ENCODE results near the gene TECR. TPM values are rescaled to one million over a fixed set of nuclear protein-coding genes. Genes with fewer than 3 reads are reported as not detected.
A peak's percentile ranks its signal among the peaks of the same experiment; 100 is the strongest.

The TECR gene
- total and polyA plus RNA-seq, 2 of the 13 experiments (the other 11 are each of a cell fraction or from before 2014, with no cell fraction given): 54.9 to 121 TPM

DNA sequence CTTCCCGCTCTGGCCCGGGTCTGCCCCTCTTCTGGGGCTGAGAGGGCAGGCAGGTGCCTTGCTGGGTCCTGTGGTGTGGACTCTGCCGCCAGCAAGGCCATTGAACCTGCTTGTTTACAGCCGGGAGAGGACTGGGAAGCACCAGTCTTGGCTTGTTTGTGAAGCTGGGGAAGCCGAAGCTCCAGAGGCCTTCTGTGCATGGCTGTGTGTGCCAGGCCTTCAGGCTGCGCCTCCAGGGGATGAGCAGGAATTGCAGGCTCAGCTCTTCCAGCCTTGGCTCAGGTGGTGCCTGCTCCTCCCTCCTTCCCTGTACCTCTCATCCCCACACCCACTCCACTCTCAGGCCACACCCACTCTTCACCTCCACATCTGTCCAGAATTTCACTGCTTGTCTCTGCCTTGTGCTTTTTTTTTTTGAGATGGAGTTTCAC is 25.0 kb downstream of the TECR start (continued):
- TF ChIP-seq, protein P1, sequence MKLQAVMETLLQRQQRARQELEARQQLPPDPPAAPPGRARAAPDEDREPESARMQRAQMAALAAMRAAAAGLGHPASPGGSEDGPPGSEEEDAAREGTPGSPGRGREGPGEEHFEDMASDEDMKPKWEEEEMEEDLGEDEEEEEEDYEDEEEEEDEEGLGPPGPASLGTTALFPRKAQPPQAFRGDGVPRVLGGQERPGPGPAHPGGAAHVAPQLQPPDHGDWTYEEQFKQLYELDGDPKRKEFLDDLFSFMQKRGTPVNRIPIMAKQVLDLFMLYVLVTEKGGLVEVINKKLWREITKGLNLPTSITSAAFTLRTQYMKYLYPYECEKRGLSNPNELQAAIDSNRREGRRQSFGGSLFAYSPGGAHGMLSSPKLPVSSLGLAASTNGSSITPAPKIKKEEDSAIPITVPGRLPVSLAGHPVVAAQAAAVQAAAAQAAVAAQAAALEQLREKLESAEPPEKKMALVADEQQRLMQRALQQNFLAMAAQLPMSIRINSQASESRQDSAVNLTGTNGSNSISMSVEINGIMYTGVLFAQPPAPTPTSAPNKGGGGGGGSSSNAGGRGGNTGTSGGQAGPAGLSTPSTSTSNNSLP (IDR thresholded peaks at IDR 0.05; ENCODE audit: low read depth, low read length): no peak
- TF ChIP-seq AGO2 (optimal IDR thresholded peaks at IDR 0.05; ENCODE audit: low read depth, low read length): no peak
- peak; percentile 25; the same call in 1 of the 3 replicates for TF ChIP-seq MXI1 (IDR thresholded peaks at IDR 0.05; ENCODE audit: borderline replicate concordance, low read depth, low read length)
- TF ChIP-seq U2AF2 (IDR thresholded peaks at IDR 0.05; ENCODE audit: low read depth, low read length): no peak
- no peak for TF ChIP-seq ZBTB3 (CRISPR knock-in tag; IDR thresholded peaks at IDR 0.05; ENCODE audit: borderline replicate concordance, low read depth)
- TF ChIP-seq GMEB1 (CRISPR knock-in tag; IDR thresholded peaks at IDR 0.05; ENCODE audit: borderline replicate concordance): no peak
- TF ChIP-seq, protein P2, sequence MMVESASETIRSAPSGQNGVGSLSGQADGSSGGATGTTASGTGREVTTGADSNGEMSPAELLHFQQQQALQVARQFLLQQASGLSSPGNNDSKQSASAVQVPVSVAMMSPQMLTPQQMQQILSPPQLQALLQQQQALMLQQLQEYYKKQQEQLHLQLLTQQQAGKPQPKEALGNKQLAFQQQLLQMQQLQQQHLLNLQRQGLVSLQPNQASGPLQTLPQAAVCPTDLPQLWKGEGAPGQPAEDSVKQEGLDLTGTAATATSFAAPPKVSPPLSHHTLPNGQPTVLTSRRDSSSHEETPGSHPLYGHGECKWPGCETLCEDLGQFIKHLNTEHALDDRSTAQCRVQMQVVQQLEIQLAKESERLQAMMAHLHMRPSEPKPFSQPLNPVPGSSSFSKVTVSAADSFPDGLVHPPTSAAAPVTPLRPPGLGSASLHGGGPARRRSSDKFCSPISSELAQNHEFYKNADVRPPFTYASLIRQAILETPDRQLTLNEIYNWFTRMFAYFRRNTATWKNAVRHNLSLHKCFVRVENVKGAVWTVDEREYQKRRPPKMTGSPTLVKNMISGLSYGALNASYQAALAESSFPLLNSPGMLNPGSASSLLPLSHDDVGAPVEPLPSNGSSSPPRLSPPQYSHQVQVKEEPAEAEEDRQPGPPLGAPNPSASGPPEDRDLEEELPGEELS (CRISPR knock-in tag; IDR thresholded peaks at IDR 0.05): peak; percentile 67; the same call in 1 of the 2 replicates
- TF ChIP-seq ZBTB46 (CRISPR knock-in tag; IDR thresholded peaks at IDR 0.05; ENCODE audit: borderline replicate concordance): no peak
- TF ChIP-seq ZNF292 (CRISPR knock-in tag; IDR thresholded peaks at IDR 0.05; ENCODE audit: borderline replicate concordance, low read depth): peak; percentile 79; the same call in 1 of the 2 replicates
- no peak for TF ChIP-seq ZNF720 (CRISPR knock-in tag; IDR thresholded peaks at IDR 0.05)
- TF ChIP-seq, protein P3, sequence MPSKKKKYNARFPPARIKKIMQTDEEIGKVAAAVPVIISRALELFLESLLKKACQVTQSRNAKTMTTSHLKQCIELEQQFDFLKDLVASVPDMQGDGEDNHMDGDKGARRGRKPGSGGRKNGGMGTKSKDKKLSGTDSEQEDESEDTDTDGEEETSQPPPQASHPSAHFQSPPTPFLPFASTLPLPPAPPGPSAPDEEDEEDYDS (CRISPR knock-in tag; IDR thresholded peaks at IDR 0.05): peak; percentile 22; the same call in 1 of the 2 replicates
- TF ChIP-seq ZNF530 (CRISPR knock-in tag; IDR thresholded peaks at IDR 0.05; ENCODE audit: low read depth): no peak
- peak; percentile 29; the same call in 1 of the 2 replicates for TF ChIP-seq ZNF263 (CRISPR knock-in tag; IDR thresholded peaks at IDR 0.05)
- TF ChIP-seq SYNCRIP (IDR thresholded peaks at IDR 0.05; ENCODE audit: insufficient read depth, low read depth, low read length): no peak
- TF ChIP-seq SP2 (CRISPR knock-in tag; IDR thresholded peaks at IDR 0.05): no peak
- TF ChIP-seq MAFK (conservative IDR thresholded peaks at IDR 0.05 in 1 of 2, IDR thresholded peaks at IDR 0.05 in 1 of 2; ENCODE audit: low read length in 2 of 2): peak; percentile 77 to 87
- TF ChIP-seq HOXA9 (CRISPR knock-in tag; IDR thresholded peaks at IDR 0.05; ENCODE audit: borderline replicate concordance): no peak
- TF ChIP-seq, protein P4, sequence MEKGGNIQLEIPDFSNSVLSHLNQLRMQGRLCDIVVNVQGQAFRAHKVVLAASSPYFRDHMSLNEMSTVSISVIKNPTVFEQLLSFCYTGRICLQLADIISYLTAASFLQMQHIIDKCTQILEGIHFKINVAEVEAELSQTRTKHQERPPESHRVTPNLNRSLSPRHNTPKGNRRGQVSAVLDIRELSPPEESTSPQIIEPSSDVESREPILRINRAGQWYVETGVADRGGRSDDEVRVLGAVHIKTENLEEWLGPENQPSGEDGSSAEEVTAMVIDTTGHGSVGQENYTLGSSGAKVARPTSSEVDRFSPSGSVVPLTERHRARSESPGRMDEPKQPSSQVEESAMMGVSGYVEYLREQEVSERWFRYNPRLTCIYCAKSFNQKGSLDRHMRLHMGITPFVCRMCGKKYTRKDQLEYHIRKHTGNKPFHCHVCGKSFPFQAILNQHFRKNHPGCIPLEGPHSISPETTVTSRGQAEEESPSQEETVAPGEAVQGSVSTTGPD (CRISPR knock-in tag; IDR thresholded peaks at IDR 0.05): peak; percentile 51; the same call in 1 of the 2 replicates
- no peak for TF ChIP-seq SP1 (IDR thresholded peaks at IDR 0.05)
- no peak for TF ChIP-seq SP1 (CRISPR knock-in tag; IDR thresholded peaks at IDR 0.05)
- TF ChIP-seq POLR2AphosphoS5 (IDR thresholded peaks at IDR 0.05; ENCODE audit: low read depth, low read length): no peak
- TF ChIP-seq KLF12 (CRISPR knock-in tag; IDR thresholded peaks at IDR 0.05; ENCODE audit: borderline replicate concordance): no peak
